Neuronal stem cell (in vitro differentiated cells): ENCODE data around the gene SP140.
A peak's percentile ranks its signal among the peaks of the same experiment; 100 is the strongest.
"Not testable (repeated sequence)": the region's sequence is repeated elsewhere in the genome, so short reads cannot be mapped to it uniquely, and the experiment has no call there.

Experiments
- DNase-seq: peaks from one replicate; pipeline ENCODE4 v3.0.0-alpha.2; 2013; ENCODE audit warnings: low spot score
- H2AFZ ChIP-seq: one replicate; pipeline ENCODE4 v1.6.1; 2013; ENCODE audit warnings: mild to moderate bottlenecking, low read length, inconsistent platforms
- H2AK5ac ChIP-seq: 2 replicates; pipeline ENCODE4 v1.6.1; 2013; ENCODE audit warnings: low read depth, mild to moderate bottlenecking, inconsistent platforms, low read length, moderate library complexity, mixed read lengths
- H2BK120ac ChIP-seq: 2 replicates; pipeline ENCODE4 v1.6.1; 2013; ENCODE audit warnings: low read depth, mild to moderate bottlenecking, inconsistent platforms, low read length, moderate library complexity, mixed read lengths
- H2BK12ac ChIP-seq: one replicate; pipeline ENCODE4 v1.6.1; 2013; ENCODE audit warnings: low read length, inconsistent platforms
- H2BK15ac ChIP-seq: 2 replicates; pipeline ENCODE4 v1.6.1; 2013; ENCODE audit warnings: mild to moderate bottlenecking, low read length, inconsistent platforms, mixed read lengths
- H2BK5ac ChIP-seq: one replicate; pipeline ENCODE4 v1.6.1; 2013; ENCODE audit warnings: inconsistent platforms, mild to moderate bottlenecking, low read length, moderate library complexity
- H3K14ac ChIP-seq: one replicate; pipeline ENCODE4 v1.6.1; 2013; ENCODE audit warnings: low read length, inconsistent platforms
- H3K18ac ChIP-seq: 2 replicates; pipeline ENCODE4 v1.6.1; 2013; ENCODE audit warnings: low read length, inconsistent platforms
- H3K23ac ChIP-seq: 2 replicates; pipeline ENCODE4 v1.6.1; 2013; ENCODE audit warnings: low read depth, mild to moderate bottlenecking, mixed read lengths, low read length, inconsistent platforms; ENCODE audit not compliant: poor library complexity
- H3K27ac ChIP-seq: replicated peaks from 3 replicates; pipeline ENCODE4 v1.5.1; 2013; ENCODE audit warnings: low read length, inconsistent platforms
- H3K27me3 ChIP-seq, 3 experiments: 2 replicates each; pipeline ENCODE4 v1.6.1; 2013; ENCODE audit warnings: low read length in 3 of 3, mild to moderate bottlenecking in 2 of 3, inconsistent platforms in 1 of 3, low read depth in 1 of 3, mixed read lengths in 1 of 3, moderate library complexity in 1 of 3; ENCODE audit not compliant: control insufficient read depth in 3 of 3, insufficient read depth in 3 of 3
- H3K36me3 ChIP-seq, 2 donors: replicated peaks in 1 of 2; 2 replicates each; pipeline ENCODE4 v1.6.1; 2013; ENCODE audit warnings: low read length in 2 of 2; ENCODE audit not compliant: control insufficient read depth in 2 of 2, insufficient read depth in 2 of 2
- H3K4ac ChIP-seq: 2 replicates; pipeline ENCODE4 v1.6.1; 2013; ENCODE audit warnings: inconsistent platforms, mild to moderate bottlenecking, low read length, moderate library complexity
- H3K4me1 ChIP-seq, 2 donors: 1 replicate in 1 of 2; 2 replicates in 1 of 2; pipeline ENCODE4 v1.6.1; 2013; ENCODE audit warnings: low read length in 2 of 2, low read depth in 1 of 2; ENCODE audit not compliant: control insufficient read depth in 2 of 2, insufficient read depth in 1 of 2
- H3K4me2 ChIP-seq: one replicate; pipeline ENCODE4 v1.6.1; 2013; ENCODE audit warnings: mild to moderate bottlenecking, low read length, inconsistent platforms; ENCODE audit not compliant: insufficient read depth, poor library complexity, severe bottlenecking
- H3K4me3 ChIP-seq, 2 donors: 2 replicates each; pipeline ENCODE4 v1.5.1; 2013; ENCODE audit warnings: low read length in 2 of 2, mild to moderate bottlenecking in 2 of 2, inconsistent platforms in 1 of 2, moderate library complexity in 1 of 2
- H3K79me1 ChIP-seq: one replicate; pipeline ENCODE4 v1.6.1; 2013; ENCODE audit warnings: low read depth, mild to moderate bottlenecking, inconsistent platforms, low read length, moderate library complexity
- H3K9ac ChIP-seq: one replicate; pipeline ENCODE4 v1.6.1; 2013; ENCODE audit warnings: mild to moderate bottlenecking, low read depth, low read length, inconsistent platforms; ENCODE audit not compliant: poor library complexity
- H3K9me3 ChIP-seq, 2 donors: replicated peaks in 1 of 2; 2 replicates each; pipeline versions ENCODE3 to v1.6.1; 2013; ENCODE audit warnings: low read length in 2 of 2, mild to moderate bottlenecking in 2 of 2, inconsistent platforms in 1 of 2, low read depth in 1 of 2, mixed read lengths in 1 of 2, moderate library complexity in 1 of 2; ENCODE audit not compliant: control insufficient read depth in 2 of 2, insufficient read depth in 1 of 2
- H4K8ac ChIP-seq: one replicate; pipeline ENCODE4 v1.6.1; 2013; ENCODE audit warnings: low read depth, mild to moderate bottlenecking, inconsistent platforms, low read length, moderate library complexity
- H4K91ac ChIP-seq: one replicate; pipeline ENCODE4 v1.6.1; 2013; ENCODE audit warnings: low read length, low read depth, mild to moderate bottlenecking, inconsistent platforms; ENCODE audit not compliant: poor library complexity
- WGBS, 2 donors: extraction: QIAGEN DNeasy Blood & Tissue Kit; methylation state at CpG; one replicate each; pipeline ENCODE4 v1.1.7; 2013; ENCODE audit warnings: missing lambda C conversion rate in 2 of 2, mixed read lengths in 1 of 2; ENCODE audit not compliant: insufficient read length in 2 of 2, insufficient replicate concordance in 1 of 2; ENCODE audit errors: extremely low coverage in 2 of 2; 5-methylcytosine and 5-hydroxymethylcytosine counted together

SP140 gene

DNA sequence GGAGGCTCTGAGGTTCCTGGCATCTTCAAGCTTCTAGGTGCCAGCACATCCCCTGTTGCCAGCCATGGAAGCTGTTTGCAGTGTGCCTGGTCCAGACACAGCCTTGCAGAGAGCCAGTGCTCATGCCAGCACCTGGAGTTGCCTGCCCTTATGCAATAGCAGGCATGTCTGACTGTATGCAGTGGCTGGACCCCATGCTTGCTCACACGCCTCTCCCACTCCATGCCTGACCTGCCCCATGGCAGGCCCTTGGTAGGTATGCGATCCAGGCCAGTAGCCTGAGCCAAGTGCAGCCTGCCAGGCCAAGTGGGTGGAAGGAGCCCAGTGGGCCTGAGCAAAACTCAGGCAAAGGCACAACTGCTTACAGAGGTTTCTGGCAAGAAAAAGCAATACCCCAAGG, 81.9 kb downstream of the SP140 start:
- WGBS, 2 donors = no CpG with 5 or more reads among the region's 2 CpGs
- H2BK120ac ChIP-seq = no peak overlapping the region
- H3K79me1 ChIP-seq = no peaks in the 10 kb centered on the region

DNA sequence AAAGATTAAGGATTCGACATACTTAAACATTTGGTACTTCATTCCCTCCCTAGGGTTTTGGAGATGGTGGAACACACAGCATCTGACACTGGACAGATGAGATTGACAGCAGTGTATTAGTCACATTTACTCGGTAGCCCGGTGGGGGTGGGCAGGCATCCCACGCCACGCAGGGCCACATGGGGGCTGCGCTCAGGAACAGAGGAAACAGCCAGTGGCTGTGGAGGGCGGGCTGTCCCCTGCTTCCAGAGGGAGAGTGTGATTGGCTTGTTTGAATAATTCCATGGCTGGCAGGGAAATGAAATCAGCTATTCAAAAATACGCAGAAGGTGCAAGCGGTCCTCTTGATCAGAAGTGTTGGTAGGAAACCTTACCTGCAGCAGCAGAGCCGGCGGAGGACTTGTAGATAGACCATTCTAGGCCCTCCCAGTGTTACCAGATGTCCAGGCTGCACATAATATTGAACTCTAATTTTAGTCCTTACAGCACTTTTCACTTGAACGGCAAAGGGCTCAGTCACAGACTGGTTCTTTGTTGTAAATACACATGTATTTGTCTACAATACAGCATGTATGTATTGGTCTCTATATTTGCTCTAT, 83.0 kb downstream of the SP140 start:
- no peak overlapping the region for H3K18ac ChIP-seq
- H2BK5ac ChIP-seq = no peak overlapping the region
- no peak overlapping the region for H2BK15ac ChIP-seq
- no peaks in the 10 kb centered on the region for H3K79me1 ChIP-seq
- no peak overlapping the region for H2BK12ac ChIP-seq
- no peaks in the 10 kb centered on the region for H3K9me3 ChIP-seq
- no peak overlapping the region for H2AK5ac ChIP-seq
- no peaks in the 10 kb centered on the region for H3K36me3 ChIP-seq
- H3K4me1 ChIP-seq = peaks cover 0 to 2% of the 10 kb centered on the region in 2 donors
- H2AFZ ChIP-seq = no peak overlapping the region
- H2BK120ac ChIP-seq = no peak overlapping the region
- no peak overlapping the region for H3K23ac ChIP-seq
- H3K14ac ChIP-seq = no peak overlapping the region
- no peak overlapping the region for H4K91ac ChIP-seq
- no peak overlapping the region for H3K4ac ChIP-seq
- no peak overlapping the region for H3K9ac ChIP-seq
- DNase-seq = no peak
- no CpG with 5 or more reads among the region's 12 CpGs for WGBS, 2 donors
- no peak overlapping the region for H4K8ac ChIP-seq
- no peak overlapping the region for H3K4me3 ChIP-seq
- no peak overlapping the region for H3K27ac ChIP-seq
- H3K27me3 ChIP-seq = peaks cover 0 to 3% (median 0%) of the 10 kb centered on the region in 3 experiments
- H3K4me2 ChIP-seq = no peak overlapping the region

More for the DNA sequence above, 81.9 kb downstream of the SP140 start:
- Histone ChIP-seq H3K18ac (peak overlapping the region; percentile 87), H3K36me3 (no peaks in the 10 kb centered on the region), H3K27me3 (no peaks in the 10 kb centered on the region), H3K27ac (no peak overlapping the region), H3K4me2 (no peak overlapping the region), H3K4me1 (no peaks in the 10 kb centered on the region), H4K8ac (peak overlapping the region; percentile 23), H2AFZ (no peak overlapping the region), H3K9ac (no peak overlapping the region), H4K91ac (no peak overlapping the region), H2BK5ac (no peak overlapping the region), H3K9me3 (no peaks in the 10 kb centered on the region), H3K23ac (peak overlapping the region; percentile 10), H2BK12ac (no peak overlapping the region), H3K4ac (no peak overlapping the region), H2BK15ac (peak overlapping the region; percentile 49), H3K14ac (no peak overlapping the region), H2AK5ac (no peak overlapping the region), H3K4me3 (peak overlapping the region in 1 of 2 donors; percentile 12)
- DNase-seq = no peak

- not testable (repeated sequence) for H2BK15ac ChIP-seq, H2AK5ac ChIP-seq, H3K4ac ChIP-seq, H2BK120ac ChIP-seq, H3K36me3 ChIP-seq, H3K9ac ChIP-seq, H3K27me3 ChIP-seq, H3K27ac ChIP-seq, H2BK5ac ChIP-seq, H3K79me1 ChIP-seq, H3K9me3 ChIP-seq, H3K4me1 ChIP-seq, H4K91ac ChIP-seq, H3K18ac ChIP-seq, H3K23ac ChIP-seq, H2AFZ ChIP-seq, H3K4me2 ChIP-seq, H2BK12ac ChIP-seq, H3K4me3 ChIP-seq, H4K8ac ChIP-seq, DNase-seq, H3K14ac ChIP-seq
- no CpG with 5 or more reads among the region's 5 CpGs for WGBS, 2 donors
Observed at GRCh38 chr2:230310792-230311191, 85.3 kb downstream of the SP140 start.

- not testable (repeated sequence) for H3K36me3 ChIP-seq, H4K8ac ChIP-seq, H3K9me3 ChIP-seq, H3K18ac ChIP-seq, H3K27me3 ChIP-seq, DNase-seq, H2BK120ac ChIP-seq, H2BK15ac ChIP-seq, H2BK5ac ChIP-seq, H2AK5ac ChIP-seq, H3K4me1 ChIP-seq, H3K4ac ChIP-seq, H3K14ac ChIP-seq, H2BK12ac ChIP-seq, H3K79me1 ChIP-seq, H3K4me2 ChIP-seq, H2AFZ ChIP-seq, H4K91ac ChIP-seq, H3K4me3 ChIP-seq, H3K23ac ChIP-seq, H3K9ac ChIP-seq, H3K27ac ChIP-seq
- WGBS, 2 donors = no CpG with 5 or more reads among the region's 1 CpG
Observed at GRCh38 chr2:230311634-230312033, 86.1 kb downstream of the SP140 start.
